Stimulated activated CD4-positive, alpha-beta T cell treated with anti-CD3 and anti-CD28 coated beads, Interleukin-15, amount 100 ng/mL, for 24 hours (primary cell): ENCODE results near the gene UCK1.

Source experiments
- DNase-seq: peaks from one replicate; pipeline ENCODE4 v3.0.0-alpha.2; 2020

UCK1 gene

DNA sequence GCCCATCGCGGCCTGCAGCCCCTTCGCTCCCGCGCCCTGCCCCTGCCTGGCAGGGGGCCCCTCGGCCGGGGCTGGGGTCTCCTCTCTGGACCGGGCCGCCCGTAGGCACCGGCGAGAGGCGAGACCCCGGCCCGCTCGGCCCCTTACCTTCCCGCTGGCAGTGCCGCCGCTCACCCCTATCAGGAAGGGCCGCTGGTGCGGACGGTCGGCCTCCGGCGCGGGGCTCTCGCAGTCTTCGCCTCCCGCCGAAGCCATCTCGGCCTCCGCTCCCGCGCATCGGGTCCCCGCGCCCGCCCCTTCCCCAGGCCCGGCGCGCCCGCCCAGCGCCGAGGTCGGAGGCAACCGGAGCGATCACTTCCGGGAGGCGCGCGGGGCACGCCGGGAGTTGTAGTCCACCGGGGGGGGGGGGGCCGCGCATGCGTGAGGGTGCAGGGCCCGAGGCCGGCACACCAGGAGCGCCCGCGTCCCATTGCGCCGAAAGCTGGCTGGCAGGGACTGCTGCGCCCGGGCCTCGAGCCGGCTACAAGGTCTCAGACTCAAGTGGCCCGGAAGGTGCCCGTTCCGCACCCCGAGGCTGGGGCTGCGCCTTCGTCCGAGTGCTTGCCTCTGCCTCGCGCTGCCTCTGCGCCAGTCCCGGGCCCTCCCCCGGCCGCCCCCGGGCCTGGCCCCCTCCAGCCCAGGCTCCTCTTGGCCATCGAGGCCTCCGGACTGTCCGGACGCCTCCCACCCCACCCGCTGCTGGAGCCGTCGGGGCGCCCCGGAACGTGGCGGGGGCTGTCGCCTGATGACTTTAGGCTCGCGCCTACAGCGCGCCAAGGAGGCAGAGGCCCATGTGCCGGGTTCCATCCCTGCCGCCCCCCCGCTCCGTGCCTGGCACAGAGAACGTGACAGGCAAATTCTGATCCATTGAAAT, at the start of gene UCK1:
UCK1 (minus strand) TSS at position 344 of the 913 bp plus-strand sequence; CDS start at position 255, 89 bp downstream.
- DNase-seq, result peak; percentile 84

DNA sequence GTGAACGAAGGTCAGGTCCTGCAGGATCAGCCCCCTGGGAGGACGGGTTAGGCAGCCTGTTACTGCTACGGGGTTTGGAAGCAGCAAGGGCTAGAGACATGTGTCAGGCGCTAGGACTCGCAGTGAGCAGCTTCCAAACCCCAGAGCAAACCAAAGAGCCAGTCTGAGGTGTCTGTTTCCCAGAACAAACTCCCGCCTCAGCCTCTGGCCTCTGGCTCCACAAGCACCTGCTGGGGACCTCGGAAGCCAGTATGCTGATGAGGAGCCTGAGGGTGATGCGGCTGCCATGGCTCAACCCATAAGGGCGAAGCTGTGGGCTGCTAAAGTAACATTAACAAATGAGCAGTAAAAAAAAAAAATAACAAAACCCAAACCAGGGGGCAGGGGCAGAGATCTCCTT, 49.3 kb upstream of the UCK1 start:
- DNase-seq, result no peak

- DNase-seq, result no peak
Measured at GRCh38 chr9:131579789-131580211, 48.7 kb upstream of the UCK1 start.

- peak; percentile 48 for DNase-seq
Measured at GRCh38 chr9:131578731-131579504, 47.9 kb upstream of the UCK1 start.

- DNase-seq, result no peak
Measured at GRCh38 chr9:131578021-131578420, 47.0 kb upstream of the UCK1 start.

DNA sequence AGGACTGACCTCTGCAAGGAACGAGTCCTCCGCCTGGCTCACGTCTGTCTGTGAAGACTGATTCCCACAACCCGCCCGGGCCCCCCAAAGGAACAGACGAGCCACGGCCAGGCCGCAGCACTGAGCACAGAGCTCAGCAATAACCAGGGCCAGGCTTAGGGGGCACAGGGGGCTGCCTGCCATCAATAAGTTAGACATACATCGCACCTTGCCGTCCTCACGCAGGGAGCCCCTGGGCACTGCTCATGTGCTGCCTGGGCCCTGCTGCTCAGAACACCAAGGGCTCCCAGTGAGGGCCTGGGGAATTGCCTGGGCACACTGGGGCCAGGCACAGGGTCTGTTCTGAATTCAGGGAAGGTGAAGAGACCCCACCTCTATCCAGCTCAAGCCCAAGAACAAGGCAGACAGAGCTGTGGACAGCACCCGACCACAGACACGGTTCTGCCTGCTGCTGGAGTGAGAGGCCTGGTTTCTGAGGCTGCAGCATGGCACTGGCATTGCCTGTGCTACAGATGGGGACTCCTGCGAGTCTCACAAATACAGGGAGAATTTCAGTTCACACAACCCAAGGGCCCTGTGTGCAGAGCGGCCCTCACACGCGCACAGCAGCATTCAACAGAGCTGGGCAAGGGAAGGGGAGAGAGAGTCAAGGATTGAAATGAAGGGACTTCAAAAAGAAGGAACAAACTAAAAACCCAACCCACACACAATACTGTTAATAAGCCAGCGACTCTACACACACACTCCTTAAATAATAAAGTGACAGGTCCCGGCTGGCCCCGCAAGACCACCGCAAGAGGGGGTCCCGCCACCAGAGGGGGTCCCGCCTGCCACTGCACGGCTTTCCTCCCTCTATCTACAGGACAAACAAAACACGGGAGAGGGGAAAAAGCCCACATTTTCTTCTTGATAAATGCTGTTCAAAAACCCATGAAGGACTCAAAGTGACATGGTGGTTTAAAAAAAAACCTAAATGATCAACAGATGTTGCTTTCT, 46.2 kb upstream of the UCK1 start:
- no peak for DNase-seq

GRCh38 chr9:131575946-131576853, 45.1 kb upstream of the UCK1 start:
- no peak for DNase-seq

GRCh38 chr9:131574730-131575640, 43.9 kb upstream of the UCK1 start:
- DNase-seq, result no peak

DNA sequence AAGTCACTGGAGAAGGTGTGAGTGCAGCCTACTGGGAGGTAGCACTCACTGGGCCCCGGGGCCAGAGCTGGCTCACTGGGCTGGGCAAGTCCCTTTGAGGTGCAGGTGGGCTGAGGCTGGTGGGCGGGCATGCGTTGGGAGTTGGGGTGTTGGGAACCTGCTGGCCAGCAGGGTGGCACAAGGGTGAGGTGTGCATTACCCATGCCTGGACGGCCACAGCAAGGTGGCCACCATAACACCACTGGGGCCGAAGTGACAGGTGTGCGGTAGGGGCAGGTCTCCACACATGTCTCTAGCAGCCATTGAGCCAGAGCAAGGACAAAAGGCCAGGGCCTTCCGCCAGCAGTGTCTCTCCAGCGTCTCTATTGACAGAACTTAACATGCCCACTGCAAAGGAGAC, 36.8 kb upstream of the UCK1 start:
- no peak for DNase-seq

DNA sequence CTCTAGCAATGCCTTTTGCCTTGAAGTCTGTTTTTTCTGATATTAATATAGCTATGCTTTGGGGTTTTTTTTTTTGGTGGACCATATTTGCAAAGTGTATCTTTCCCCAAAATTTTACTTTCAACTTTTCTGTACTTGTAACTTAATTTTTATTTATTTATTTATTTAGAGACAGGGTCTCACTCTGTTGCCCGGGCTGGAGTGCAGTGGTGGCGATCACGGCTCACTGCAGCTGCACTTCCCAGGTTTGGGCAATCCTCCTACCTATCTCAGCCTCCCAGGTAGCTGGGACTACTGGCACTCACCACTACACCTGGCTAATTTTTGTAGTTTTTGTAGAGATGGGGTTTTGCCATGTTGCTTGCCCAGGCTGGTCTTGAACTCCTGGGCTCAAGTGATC, 35.1 kb upstream of the UCK1 start:
- DNase-seq, result no peak

GRCh38 chr9:131565369-131565768, 34.3 kb upstream of the UCK1 start:
- DNase-seq, result no peak

GRCh38 chr9:131562032-131562959, 31.2 kb upstream of the UCK1 start:
- DNase-seq, result no peak

DNA sequence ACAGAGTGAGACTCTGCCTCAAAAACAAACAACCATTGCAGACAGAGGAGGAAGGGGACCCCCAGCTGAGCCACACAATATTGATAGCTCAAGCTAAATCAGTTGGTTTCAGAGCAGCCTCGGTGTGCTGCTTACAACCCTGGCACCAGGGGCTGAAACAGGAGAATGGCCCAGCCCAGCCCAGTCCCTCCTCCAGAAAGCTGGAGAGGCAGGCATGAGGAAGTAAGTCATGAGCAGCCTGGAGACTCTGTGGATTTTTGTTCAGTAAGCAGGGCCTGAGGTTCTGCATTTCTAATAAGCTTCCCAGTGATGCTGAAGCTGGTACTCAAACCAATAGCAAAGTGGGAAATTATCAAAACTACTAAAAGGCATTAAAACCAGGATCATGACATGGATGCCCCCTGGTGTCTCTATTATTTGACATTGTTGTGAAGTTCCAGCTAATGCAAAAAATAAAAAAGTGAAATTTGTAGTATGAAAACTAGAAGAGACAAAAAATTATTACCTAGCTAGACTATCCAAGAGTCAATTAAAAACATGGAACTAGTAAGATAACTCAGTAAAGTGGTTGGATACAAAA, 28.4 kb upstream of the UCK1 start:
- DNase-seq, result no peak

DNA sequence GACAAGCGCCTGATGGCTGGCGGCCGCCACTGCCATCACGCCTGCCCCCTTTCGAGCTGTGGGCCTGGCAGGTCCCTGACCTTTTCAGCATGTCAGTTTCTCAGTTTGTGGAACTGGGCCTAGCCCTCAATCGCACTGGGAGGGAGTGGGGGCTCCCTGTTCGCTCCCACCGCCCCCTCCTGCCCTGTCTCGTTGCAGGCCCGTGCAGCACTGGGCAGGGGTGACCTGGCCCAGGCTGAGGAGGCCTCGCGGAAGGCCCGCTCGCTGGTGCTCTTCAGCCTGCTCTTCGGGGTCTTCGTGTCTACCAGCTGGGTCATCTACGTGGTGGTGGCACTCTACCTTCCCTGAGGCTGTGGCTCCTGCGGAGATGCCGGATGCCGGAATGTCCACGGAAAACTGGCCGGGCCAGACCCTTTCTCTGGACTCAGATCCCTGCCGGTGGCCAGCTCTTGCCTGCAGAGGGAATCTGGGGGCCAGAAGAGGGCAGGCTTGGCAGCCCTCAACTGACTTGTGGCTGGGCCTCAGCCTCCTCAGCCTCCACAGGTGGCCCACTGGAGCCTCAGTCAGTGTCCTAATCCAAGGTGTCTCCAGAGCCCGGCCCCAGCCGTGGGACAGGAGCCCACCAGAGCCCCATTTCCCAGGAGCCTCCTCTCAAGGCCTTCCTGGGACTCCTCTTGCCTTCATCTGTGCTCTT, 26.9 kb upstream of the UCK1 start:
- DNase-seq, result no peak

- DNase-seq, result no peak
Measured at GRCh38 chr9:131555841-131556673, 25.0 kb upstream of the UCK1 start.

DNA sequence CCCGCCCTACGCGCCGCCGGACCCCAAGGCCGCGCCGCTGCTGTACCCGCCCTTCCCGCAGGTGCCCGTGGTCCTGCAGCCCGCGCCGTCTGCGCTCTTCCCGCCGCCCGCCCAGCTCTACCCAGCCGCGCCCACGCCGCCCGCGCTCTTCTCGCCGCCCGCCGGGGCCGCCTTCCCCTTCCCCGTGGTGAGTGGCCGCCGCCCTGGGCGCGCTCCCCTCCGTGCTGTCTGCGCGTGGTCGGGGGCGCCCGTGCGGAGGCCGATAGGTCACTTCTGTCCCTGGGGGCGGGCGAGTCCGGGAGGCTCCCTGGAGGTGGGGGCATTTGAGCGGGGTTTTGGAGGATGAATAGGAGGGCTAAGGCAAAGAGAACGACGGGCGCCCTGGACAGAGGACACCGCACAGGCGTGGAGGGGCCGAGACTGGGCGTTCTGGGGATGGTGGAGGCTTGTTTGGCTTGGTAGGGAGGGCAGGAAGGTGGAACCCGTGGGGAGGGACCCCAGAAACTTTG, 23.8 kb upstream of the UCK1 start:
- DNase-seq, result no peak
